GM21447 (cell line): ENCODE measurements around the gene NTN4.
"Not testable (repeated sequence)": the region's sequence is repeated elsewhere in the genome, so short reads cannot be mapped to it uniquely, and the experiment has no call there.

Source experiments
- ATAC-seq: cut with Tn5 transposase; IDR thresholded peaks from one replicate; pipeline ENCODE4 v1.9.1; 2021; ENCODE audit not compliant: unreplicated experiment

NTN4 gene

GRCh38 chr12:95796982-95797289, 6.4 kb upstream of the NTN4 start:
- no peak for ATAC-seq

DNA sequence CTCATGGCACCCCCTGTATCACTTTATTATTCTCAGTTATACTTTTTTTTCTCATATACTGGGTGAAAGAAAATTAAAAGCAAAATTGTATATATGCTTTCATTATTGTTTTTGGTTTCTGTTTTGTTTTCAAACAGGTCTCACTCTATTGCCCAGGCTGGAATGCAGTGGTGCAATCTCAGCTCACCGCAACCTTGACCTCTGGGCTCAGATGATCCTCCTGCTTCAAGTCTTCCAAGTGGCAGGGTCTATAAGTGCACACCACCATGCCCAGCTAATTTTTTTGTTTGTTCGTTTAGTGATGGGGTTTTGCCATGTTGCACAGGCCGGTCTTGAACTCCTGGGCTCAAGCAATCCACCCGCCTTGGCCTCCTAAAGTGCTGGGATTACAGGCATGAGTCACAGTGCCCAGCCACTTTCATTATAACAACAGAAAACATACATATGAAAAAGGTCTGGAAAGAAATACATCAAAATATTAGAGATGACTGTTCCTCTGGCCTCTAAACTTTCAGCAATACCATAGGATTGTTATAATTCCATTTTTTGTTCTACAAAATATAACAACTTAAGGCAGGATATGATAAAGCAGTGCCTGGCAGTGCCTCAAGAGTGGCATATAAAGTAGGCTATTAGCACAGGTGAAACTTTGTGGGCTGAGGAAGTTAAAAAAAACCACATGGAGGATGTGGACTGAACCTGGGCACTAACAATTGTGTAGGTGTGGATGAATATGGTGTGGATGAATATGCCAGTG, 5.8 kb upstream of the NTN4 start:
- ATAC-seq, result no peak

DNA sequence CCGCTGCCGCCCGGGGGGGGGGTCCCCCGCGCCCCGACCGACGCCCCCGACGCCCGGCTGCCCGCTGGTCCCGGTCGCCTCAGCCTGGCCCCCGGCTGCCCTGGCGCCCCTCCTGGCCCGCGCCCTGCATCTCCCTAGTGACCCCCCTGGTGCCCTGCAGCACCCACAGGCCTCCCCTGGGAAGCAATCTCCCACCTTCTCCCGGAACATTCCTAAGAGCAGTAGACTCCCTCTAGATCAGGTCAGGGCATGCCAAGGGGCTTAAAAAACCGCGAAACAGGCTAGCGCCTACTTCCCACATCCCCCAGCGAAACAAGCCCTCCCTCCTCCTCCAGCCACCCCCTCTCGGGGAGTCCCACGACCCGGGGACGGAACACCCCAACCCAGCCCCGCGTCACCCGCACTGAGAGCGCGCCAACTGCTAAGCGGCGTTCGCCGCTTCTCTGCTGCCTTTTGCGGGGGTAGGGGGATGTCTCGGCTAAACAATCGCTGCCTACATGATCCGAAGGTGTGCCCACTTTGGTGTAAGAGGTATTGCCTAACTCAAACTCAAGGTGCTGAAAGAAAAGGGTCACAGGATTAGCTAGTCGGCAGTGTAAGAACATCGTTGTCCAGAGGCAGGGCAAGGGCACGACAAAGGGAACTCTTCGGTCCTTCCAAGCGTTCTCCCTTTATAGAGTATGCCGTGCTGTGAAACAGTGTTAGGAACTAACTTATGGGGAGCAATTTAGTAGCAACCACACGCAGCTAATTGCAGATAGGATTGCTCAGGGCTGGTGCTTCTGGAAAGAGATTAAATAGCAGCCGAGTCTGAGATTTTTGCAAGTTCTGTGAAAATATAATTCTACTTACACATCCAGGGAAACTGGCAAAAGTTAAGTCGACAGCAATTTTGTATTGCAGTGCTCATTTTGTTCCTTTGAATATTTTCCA, 619 bp upstream of the NTN4 start:
- ATAC-seq, result no peak

- ATAC-seq, result no peak
Measured at GRCh38 chr12:95789126-95790032, 1.2 kb downstream of the NTN4 start.

GRCh38 chr12:95788637-95789036, 1.9 kb downstream of the NTN4 start:
- ATAC-seq, result no peak

DNA sequence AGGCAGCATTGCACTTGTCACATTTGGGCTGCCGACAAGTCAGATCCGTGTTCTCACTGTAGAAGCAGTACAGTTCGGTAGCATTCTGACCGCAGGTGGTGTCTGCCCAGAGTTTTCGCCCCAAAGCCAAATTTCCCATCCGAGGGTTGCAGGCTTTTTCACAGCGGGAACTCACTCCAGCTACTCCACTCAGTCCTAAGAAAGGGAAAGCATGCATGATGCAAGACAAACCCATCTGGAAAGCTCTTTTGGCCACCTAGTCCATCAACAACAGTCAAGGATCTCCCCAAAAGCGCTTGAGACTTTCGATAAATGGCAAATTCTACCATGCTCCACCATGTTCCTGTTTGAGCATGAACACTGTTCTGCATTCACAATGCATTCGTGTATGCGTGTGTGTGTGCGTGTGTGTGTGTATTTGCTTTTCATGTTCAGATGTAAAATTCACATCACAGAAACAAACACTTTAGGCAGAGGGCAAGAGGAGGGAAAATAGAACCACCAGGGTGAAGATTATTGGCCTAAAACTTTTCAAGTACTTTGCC, 3.2 kb downstream of the NTN4 start:
- ATAC-seq, result no peak

DNA sequence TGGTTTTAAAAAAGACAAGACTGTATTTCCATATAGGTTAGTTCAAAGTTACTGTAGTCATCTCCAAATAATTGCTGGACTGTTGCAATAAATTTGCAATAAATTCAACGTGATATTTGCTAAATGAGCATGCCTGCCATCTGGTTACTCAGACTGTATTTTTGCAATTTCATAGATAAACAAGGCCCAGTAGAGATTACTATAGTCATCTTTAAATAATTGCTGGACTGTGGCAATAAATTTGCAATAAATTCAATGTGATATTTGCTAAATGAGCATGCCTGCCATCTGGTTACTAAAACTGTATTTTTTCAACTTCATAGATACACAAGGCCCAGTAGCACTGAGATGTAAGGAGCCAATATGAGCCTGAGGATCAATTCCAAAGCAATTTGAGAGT, 5.6 kb downstream of the NTN4 start:
- ATAC-seq, result no peak

DNA sequence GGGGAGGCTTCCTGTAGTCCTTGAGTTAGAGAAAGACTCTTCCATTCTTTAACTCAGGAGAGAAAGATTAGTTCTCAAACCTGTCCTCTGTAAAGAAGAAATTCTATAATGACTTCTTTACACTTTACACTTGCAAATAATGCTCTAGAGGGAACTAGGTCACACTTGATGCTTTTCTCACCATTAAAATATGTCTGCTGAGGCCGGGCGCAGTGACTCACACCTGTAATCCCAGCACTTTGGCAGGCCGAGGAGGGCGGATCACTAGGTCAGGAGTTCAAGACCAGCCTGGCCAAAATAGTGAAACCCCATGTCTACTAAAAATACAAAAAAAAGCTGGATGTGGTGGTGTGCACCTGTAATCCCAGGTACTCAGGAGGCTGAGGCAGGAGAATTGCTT, 6.3 kb downstream of the NTN4 start:
- no peak for ATAC-seq

- ATAC-seq, result not testable (repeated sequence)
Measured at GRCh38 chr12:95775466-95775865, 15.1 kb downstream of the NTN4 start.

DNA sequence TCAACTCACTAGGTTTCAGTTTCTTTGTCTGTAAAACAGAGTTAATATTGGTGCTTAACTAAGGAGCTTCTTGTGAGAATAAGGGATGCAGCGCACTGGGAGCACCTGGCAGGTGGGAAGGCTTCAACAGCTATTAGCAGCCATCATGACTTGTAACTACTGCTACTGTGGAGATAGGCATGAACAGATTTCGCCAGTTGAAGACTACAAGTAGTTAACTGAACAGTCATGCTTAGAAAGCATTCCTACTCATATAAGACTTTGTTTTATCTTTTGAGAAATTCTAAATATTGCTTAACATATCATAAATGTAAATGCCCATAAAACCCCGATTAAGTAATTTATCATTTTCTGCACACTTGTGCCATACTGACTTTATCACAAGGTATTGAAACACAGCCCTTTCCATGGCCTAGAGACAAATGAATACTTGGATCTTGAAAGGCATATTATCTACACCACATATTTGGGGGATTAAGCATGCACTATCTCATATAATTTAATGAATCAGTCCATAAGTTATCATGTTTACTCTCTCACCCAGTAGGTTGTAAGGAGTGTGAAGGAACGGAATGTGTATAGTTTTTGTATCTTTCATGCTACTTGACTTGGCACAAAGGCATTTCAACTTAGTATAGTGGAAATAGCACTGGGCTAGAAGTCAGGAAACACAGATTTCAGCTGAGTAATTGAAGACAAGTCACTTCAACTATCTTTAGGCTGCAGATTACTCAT, 16.1 kb downstream of the NTN4 start:
- no peak for ATAC-seq

DNA sequence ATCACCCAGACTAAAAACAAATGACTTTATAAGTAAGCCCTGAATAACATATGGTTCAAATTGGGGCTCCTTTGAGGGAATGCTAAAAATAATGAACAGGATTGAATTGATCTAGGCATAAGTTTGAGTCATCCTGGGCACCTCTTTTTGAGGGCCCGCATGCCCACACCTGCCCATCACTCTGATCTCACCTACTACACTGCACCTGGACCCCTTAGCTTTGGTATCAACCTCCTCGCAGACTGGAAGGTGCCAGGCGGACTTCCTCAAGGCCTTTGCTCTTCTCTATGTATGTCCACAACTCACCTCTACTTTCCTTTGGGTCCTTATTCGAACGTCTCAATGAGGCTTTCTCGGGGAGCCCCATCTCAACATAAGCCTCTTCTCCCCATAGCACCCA, 17.2 kb downstream of the NTN4 start:
- ATAC-seq, result no peak

DNA sequence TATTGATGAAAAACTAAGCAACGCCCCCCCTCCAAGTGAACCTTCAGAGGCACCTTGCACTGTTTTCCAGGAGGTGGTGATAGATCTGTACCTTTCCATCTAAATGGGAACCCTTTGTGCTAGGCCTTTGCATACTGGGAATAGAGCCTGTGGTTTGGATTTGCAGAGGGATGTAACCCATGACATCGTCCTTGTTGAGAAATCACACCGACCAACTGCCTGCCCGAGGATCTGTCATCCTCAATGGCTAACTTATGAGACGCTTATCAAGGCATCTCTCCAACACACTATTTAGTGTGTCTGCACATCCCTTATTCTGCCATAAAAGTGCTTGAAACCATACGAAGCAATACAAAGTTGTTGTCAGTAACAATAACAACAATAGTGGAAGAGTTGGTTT, 22.9 kb downstream of the NTN4 start:
- ATAC-seq, result no peak

GRCh38 chr12:95766356-95767019, 24.1 kb downstream of the NTN4 start:
- no peak for ATAC-seq

DNA sequence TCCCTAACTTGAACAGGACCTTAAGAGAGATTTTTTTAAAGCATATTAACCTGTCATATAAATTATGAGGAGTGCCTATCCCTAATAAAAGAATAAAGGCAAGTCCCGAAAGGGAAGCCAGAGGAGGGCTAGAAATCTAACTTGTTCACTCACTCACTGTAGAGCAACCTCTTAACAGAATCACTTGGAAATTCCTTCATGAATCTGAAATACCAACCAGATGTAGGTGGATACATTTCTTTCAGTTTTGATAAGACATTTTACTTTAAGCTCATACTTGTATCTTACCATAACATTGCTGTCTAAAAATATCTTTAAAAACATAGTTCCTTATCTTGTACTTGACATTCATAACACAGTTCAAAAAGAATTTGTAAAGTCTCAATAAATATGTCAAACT, 25.7 kb downstream of the NTN4 start:
- no peak for ATAC-seq

- ATAC-seq, result no peak
Measured at GRCh38 chr12:95763809-95764253, 26.7 kb downstream of the NTN4 start.

DNA sequence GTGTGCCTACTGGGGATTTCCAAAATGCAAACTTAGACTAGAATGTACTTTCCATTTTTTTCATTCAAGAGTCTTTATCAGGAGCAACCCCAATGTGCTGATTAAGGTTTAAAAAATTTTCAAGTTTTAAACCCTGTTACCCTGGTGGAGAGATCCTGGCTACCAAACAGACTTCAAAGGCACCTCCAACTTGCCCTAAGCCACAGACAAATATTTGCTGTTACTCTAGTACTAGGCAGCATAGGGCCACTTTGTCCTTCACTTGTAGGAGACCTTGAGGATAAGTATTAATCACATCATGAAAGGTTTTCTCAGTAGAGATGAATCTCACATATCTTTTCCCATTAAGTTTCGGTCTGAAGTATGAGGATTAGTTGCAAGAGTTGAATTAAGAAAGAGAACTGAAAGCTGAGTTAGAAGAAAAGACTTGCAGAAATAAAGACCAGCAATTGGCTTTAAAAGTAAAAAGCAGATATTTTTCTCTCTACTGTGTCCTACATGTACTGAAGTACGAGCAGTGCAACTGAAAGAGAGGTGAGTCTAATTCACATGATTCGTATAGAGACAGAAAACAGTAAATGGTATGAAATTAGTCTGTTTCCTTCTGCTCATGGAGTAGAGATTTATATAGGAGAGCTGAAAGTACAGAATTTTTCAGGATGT, 28.3 kb downstream of the NTN4 start:
- no peak for ATAC-seq

DNA sequence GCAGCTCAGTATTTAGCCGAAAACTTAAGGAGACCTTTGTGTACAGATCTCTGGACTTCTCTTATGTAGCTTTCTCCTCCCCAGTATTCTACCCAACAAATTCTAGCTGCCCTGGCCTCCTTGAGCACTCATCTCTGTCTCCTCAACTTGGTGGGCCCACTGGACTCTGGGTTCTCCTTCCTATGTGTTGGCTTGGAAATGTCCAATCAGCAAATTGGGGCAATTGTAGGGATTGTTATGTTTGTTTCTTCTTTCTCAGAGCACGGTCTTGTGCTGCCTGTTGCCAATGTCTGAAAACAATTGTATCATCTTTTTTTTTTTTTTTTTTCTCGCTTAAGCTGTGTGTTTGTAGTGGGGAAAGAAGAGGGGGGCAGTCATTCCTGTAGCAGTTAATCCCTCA, 30.2 kb downstream of the NTN4 start:
- ATAC-seq, result no peak

DNA sequence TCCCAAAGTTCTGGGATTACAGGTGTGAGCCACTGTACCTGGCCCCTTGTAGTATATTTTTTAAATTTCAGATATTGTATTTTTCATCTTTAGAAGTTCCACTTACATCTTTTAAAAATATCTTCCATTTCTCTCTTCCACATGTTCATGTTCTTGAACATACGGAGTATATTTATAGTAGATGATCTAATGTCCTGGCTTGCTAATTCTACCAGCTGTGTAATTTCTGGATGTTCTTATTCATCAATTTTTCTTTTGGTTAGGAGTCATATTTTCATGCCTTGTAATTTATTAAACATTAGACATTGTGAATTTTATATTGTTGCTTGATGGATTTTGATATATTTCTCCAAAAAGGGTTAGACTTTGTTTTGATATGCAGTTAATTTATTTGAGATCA, 30.8 kb downstream of the NTN4 start:
- ATAC-seq, result no peak

DNA sequence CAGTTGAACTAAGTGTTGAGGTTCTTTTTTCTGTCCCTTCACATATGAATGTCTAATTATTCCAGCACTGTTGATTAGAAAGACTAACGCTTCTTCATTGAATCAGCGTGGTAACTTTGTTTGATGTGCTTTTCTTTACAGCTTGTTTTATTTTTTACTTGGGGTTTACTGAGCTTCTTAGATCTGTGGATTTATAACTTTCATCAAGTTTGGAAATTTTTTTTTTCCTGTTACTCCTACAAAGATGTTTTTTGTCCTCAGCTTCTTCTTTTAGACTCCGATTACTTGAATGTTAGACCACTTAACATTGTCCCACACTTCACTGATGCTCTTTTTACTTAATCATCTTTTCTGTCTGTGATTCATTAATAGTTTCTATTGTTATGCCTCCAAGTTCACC, 31.5 kb downstream of the NTN4 start:
- ATAC-seq, result no peak
